Heart right ventricle (tissue), 16 donors: Measurements from ENCODE around the gene CYP4A22. TPM values are rescaled to one million over a fixed set of nuclear protein-coding genes. Genes with fewer than 3 reads are reported as not detected.
A peak's percentile ranks its signal among the peaks of the same experiment; 100 is the strongest.
"Not testable (repeated sequence)": the region's sequence is repeated elsewhere in the genome, so short reads cannot be mapped to it uniquely, and the experiment has no call there.

Source experiments
- ATAC-seq, 8 donors: fragments of 200-7000 bp; cut with Tn5 transposase; one replicate each; pipeline ENCODE4 v1.9.1; 2020; ENCODE audit warnings: mild to moderate bottlenecking in 8 of 8, moderate library complexity in 8 of 8, moderate number of reproducible peaks in 1 of 8
- DNase-seq, 2 donors: peaks; one replicate each; pipeline ENCODE4 v3.0.0-alpha.2; 2020
- H3K27ac ChIP-seq, 10 donors: fragments of 200-600 bp; sonication (generic) in 2 of 10; one replicate each; pipeline versions ENCODE4 v1.5.0 to v1.8.0; 2020 to 2022; ENCODE audit warnings: mild to moderate bottlenecking in 3 of 10
- H3K27me3 ChIP-seq, 7 donors: fragments of 200-600 bp; one replicate each; pipeline ENCODE4 v1.8.0; 2021 to 2022; ENCODE audit warnings: mild to moderate bottlenecking in 2 of 7
- H3K36me3 ChIP-seq, 9 donors: fragments of 200-600 bp; sonication (generic) in 1 of 9; one replicate each; pipeline versions ENCODE4 v1.5.0 to v1.8.0; 2020 to 2022; ENCODE audit warnings: mild to moderate bottlenecking in 2 of 9
- H3K4me1 ChIP-seq, 9 donors: fragments of 200-600 bp; sonication (generic) in 1 of 9; one replicate each; pipeline versions ENCODE4 v1.5.0 to v1.8.0; 2020 to 2022; ENCODE audit warnings: mild to moderate bottlenecking in 4 of 9
- H3K4me3 ChIP-seq, 10 donors: fragments of 200-600 bp; sonication (generic) in 2 of 10; one replicate each; pipeline versions ENCODE4 v1.5.0 to v1.8.0; 2020 to 2022; ENCODE audit warnings: mild to moderate bottlenecking in 7 of 10, moderate library complexity in 2 of 10
- H3K9me3 ChIP-seq, 11 donors: fragments of 200-600 bp in 10 of 11; sonication (generic) in 2 of 11; one replicate each; pipeline versions ENCODE4 v1.5.0 to v1.8.0; 2013 to 2022; ENCODE audit warnings: mild to moderate bottlenecking in 2 of 11, control low read depth in 1 of 11, moderate library complexity in 1 of 11
- CTCF ChIP-seq, 9 donors: fragments of 200-600 bp; sonication (generic) in 2 of 9; IDR thresholded peaks; one replicate each; pipeline versions ENCODE4 v1.5.0 to v1.8.0; 2021 to 2022; ENCODE audit warnings: antibody characterized with exemption in 9 of 9, mild to moderate bottlenecking in 5 of 9, moderate library complexity in 1 of 9
- WGBS, 2 donors: extraction: QIAGEN DNeasy Blood & Tissue Kit; methylation state at CpG; one replicate each; pipeline ENCODE4 v1.1.7; 2013; ENCODE audit warnings: inconsistent platforms in 1 of 2; 5-methylcytosine and 5-hydroxymethylcytosine counted together
- intact Hi-C, 10 donors: fragments of 100-400 bp; cut with DNase I; formaldehyde crosslinking; loops; one replicate each; pipeline versions ENCODE4 v1.11.1 to v1.14.2; 2022
- polyA plus RNA-seq, 2 donors: library from polyadenylated mRNA; stranded (reverse); fragments of 200-250 nt; gene quantifications; one replicate each; pipeline ENCODE4 v1.2.3, GENCODE V29; 2013
- total RNA-seq, 10 donors: library from RNA; stranded (reverse); fragmentation: NEBNext Ultra II Directional in 3 of 10; extraction: Animal tissue kit (Norgen Biotek cat#: 25700) in 3 of 10; gene quantifications; one replicate each; pipeline versions ENCODE4 v1.2.1 to v1.2.4, GENCODE V29; 2021 to 2023
- donor health status: Arrhythmogenic right ventricular cardiomyopathy.
- donor health status: ischemic (EF 13 %, LVEDD 7.1; RV severe dilation, severe dysfunction).
- donor health status: healthy with polysubstance abuse.
- donor health status: DM: no; HTN: yes; CAD: no.
- donor health status: DM: no; HTN: no; CAD: no.
- donor health status: ischemic (EF 25% LVEDD 6.9; RV normal size, moderate dysfunction).
- donor health status: ischemic (EF 25% LVEDD 5.7; RV mildly dilated, moderate dysfunction).
- donor health status: healthy.
- donor health status: DM: yes; HTN: yes; CAD: no.
- donor health status: Ischemic cardiomyopathy.
- donor health status: ischemic (EF 35%, LVEDD 5.7; RV mildly dilated, moderate dysfunction).
- donor health status: nonischemic (EF 11% LVEDD 7.7; RV severe dilation, severe dysfunction).
- donor health status: DM: yes; HTN: yes; CAD: no.
- donor health status: PGD.
- donor health status: ischemic (EF 29% LVEDD 5.4; RV normal size, mild dysfunction).
- donor health status: nonischemic (EF 23%, LVEDD 6.1; RV moderate dilation, normal function).

Gene CYP4A22
- total and polyA plus RNA-seq, 12 donors = not detected

GRCh38 chr1:47143654-47144053, 6.4 kb downstream of the CYP4A22 start:
- peak in 4 of 9 donors; percentile 10 to 26 (median 18) for TF ChIP-seq CTCF (IDR thresholded peaks at IDR 0.05)
- WGBS, 2 donors = 41 to 52% methylated on average over 5 to 6 of the region's 6 CpGs
- peak in 1 of 8 donors; percentile 10 for ATAC-seq
- H3K27ac ChIP-seq, H3K4me3 ChIP-seq, H3K27me3 ChIP-seq, intact Hi-C loops, H3K36me3 ChIP-seq, H3K4me1 ChIP-seq, H3K9me3 ChIP-seq, DNase-seq: not testable (repeated sequence)

GRCh38 chr1:47146495-47146894, 9.3 kb downstream of the CYP4A22 start:
- WGBS, 2 donors = 30 to 64% methylated on average over 1 of the region's 1 CpG
- H3K27ac ChIP-seq, H3K36me3 ChIP-seq, ATAC-seq, H3K4me3 ChIP-seq, H3K9me3 ChIP-seq, H3K4me1 ChIP-seq, intact Hi-C loops, DNase-seq, H3K27me3 ChIP-seq: not testable (repeated sequence)

GRCh38 chr1:47147047-47147785, 10.0 kb downstream of the CYP4A22 start:
- no peak overlapping the region for H3K27ac ChIP-seq
- intact Hi-C loops = no loop called here
- no peaks in the 10 kb centered on the region for H3K36me3 ChIP-seq
- 50 to 54% methylated on average over 6 of the region's 6 CpGs for WGBS, 2 donors
- no peak for ATAC-seq
- no peak for TF ChIP-seq CTCF (IDR thresholded peaks at IDR 0.05)
- no peaks in the 10 kb centered on the region for H3K9me3 ChIP-seq
- H3K4me1 ChIP-seq = no peaks in the 10 kb centered on the region
- no peak for DNase-seq
- no peak overlapping the region for H3K4me3 ChIP-seq
- H3K27me3 ChIP-seq = peaks cover 0 to 10% (median 0%) of the 10 kb centered on the region in 7 donors

GRCh38 chr1:47149162-47149561, 11.9 kb downstream of the CYP4A22 start:
- H3K4me3 ChIP-seq, DNase-seq, H3K27ac ChIP-seq, intact Hi-C loops, H3K4me1 ChIP-seq, H3K36me3 ChIP-seq, H3K9me3 ChIP-seq, ATAC-seq: not testable (repeated sequence)
- WGBS, 2 donors = 38 to 40% methylated on average over 8 to 9 of the region's 9 CpGs
- peaks cover 0 to 13% (median 0%) of the 10 kb centered on the region in 7 donors for H3K27me3 ChIP-seq

- ATAC-seq, H3K27me3 ChIP-seq, intact Hi-C loops, H3K4me3 ChIP-seq, DNase-seq, H3K36me3 ChIP-seq, H3K27ac ChIP-seq, H3K4me1 ChIP-seq: not testable (repeated sequence)
- peaks cover 0 to 17% (median 0%) of the 10 kb centered on the region in 11 donors for H3K9me3 ChIP-seq
These were observed 19.2 kb downstream of the CYP4A22 start for GRCh38 chr1:47156457-47156856.

- DNase-seq, H3K27ac ChIP-seq, H3K27me3 ChIP-seq, intact Hi-C loops, H3K36me3 ChIP-seq, H3K4me1 ChIP-seq, H3K4me3 ChIP-seq, ATAC-seq: not testable (repeated sequence)
- WGBS, 2 donors = 61 to 90% methylated on average over 3 of the region's 3 CpGs
- peaks cover 0 to 17% (median 0%) of the 10 kb centered on the region in 11 donors for H3K9me3 ChIP-seq
These were observed 20.7 kb downstream of the CYP4A22 start for GRCh38 chr1:47157957-47158356.
